Breast epithelium (tissue), 3 donors: Measurements from ENCODE around the gene ADARB1.

Experiments used
- CTCF ChIP-seq, 3 donors: fragments of 450-650 bp; IDR thresholded peaks; one replicate each; pipeline ENCODE4 v1.5.1; 2016 to 2017; ENCODE audit warnings: antibody characterized with exemption in 3 of 3, mild to moderate bottlenecking in 3 of 3, moderate library complexity in 3 of 3
- POLR2AphosphoS5 ChIP-seq, 3 donors: sonication (generic); formaldehyde crosslinking; IDR thresholded peaks; one replicate each; pipeline ENCODE4 v1.6.1; 2017; ENCODE audit warnings: antibody characterized with exemption in 3 of 3

- TF ChIP-seq CTCF (IDR thresholded peaks at IDR 0.05) (no peak), POLR2AphosphoS5 (IDR thresholded peaks at IDR 0.05) (no peak)
These were observed 177.5 kb downstream of the ADARB1 start for GRCh38 chr21:45251635-45252447.
